Measurements from ENCODE around the gene KRTAP10-5. TPM values are rescaled to one million over a fixed set of nuclear protein-coding genes. Genes with fewer than 3 reads are reported as not detected.
"Not testable (repeated sequence)": the region's sequence is repeated elsewhere in the genome, so short reads cannot be mapped to it uniquely, and the experiment has no call there.

The KRTAP10-5 gene
- total RNA-seq, 4 donors from 2014 or later, result not detected

DNA sequence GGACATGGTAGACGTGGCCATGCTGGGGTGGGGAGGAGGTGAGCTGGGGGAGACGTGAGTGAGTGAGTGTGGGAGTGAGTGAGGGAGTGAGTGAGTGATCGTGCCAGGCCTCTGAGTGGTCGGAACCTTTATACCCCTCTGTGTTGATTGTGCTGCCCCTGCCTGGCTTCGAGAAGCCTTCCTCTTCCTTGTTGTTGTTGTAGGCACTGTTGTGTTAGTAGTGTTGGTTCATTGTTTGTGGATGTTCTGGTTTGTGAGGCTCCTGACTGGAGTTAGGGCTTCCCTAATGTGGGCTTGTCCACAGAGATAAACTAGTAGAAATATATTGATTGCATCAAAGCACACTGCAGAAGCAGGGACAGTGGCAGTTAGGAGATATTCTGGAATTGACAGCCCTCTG lies 21.7 kb downstream of the KRTAP10-5 start, which contains the start of gene KRTAP10-3:
Gene KRTAP10-3, minus strand, starts transcription at position 101 of the 400 bp plus-strand sequence. Its CDS starts 80 bp downstream, at position 21.
- TF ChIP-seq, protein P1, sequence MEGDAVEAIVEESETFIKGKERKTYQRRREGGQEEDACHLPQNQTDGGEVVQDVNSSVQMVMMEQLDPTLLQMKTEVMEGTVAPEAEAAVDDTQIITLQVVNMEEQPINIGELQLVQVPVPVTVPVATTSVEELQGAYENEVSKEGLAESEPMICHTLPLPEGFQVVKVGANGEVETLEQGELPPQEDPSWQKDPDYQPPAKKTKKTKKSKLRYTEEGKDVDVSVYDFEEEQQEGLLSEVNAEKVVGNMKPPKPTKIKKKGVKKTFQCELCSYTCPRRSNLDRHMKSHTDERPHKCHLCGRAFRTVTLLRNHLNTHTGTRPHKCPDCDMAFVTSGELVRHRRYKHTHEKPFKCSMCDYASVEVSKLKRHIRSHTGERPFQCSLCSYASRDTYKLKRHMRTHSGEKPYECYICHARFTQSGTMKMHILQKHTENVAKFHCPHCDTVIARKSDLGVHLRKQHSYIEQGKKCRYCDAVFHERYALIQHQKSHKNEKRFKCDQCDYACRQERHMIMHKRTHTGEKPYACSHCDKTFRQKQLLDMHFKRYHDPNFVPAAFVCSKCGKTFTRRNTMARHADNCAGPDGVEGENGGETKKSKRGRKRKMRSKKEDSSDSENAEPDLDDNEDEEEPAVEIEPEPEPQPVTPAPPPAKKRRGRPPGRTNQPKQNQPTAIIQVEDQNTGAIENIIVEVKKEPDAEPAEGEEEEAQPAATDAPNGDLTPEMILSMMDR (IDR thresholded peaks at IDR 0.05 in 4 of 5, conservative IDR thresholded peaks at IDR 0.05 in 1 of 5), result no peak
- TF ChIP-seq POLR2A (IDR thresholded peaks at IDR 0.05), result no peak
- ATAC-seq (no peak), DNase-seq (no peak)
- no peak within 1 kb of the TSS for H3K27ac ChIP-seq
- intact Hi-C loops (cut with DNase I; ENCODE audit: low total_unique reads) (no loop called here), in situ Hi-C loops (cut with MboI; ENCODE audit: low sequenced_read_pairs in 4 of 4) (no loop called here)
- no peaks in the 10 kb centered on the region for H3K9me3 ChIP-seq
- H3K4me1 ChIP-seq, result no peaks in the 10 kb centered on the region
- no peak within 1 kb of the TSS for H3K4me3 ChIP-seq
- H3K27me3 ChIP-seq, result peaks cover 27 to 37% (median 29%) of the 10 kb centered on the region in 3 donors
- H3K36me3 ChIP-seq, result no peaks in the 10 kb centered on the region

DNA sequence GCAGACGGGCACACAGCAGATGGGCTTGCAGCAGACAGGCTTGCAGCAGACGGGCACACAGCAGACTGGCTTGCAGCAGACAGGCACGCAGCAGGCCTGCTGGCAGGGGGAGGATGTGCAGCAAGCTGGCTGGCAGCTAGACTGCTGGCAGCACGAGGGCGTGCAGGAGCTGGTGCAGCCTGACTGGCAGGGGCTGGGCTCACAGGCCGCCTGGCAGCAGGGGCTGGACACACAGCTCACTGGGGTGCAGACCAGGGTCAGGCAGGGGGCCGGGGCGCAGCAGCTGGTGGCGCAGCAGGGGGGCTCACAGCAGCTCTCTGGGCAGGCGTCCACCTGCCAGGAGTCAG lies 22.1 kb downstream of the KRTAP10-5 start:
- H3K27ac ChIP-seq; H3K9me3 ChIP-seq; ATAC-seq; H3K4me3 ChIP-seq; DNase-seq; H3K4me1 ChIP-seq; H3K36me3 ChIP-seq; intact Hi-C loops (cut with DNase I; ENCODE audit: low total_unique reads); in situ Hi-C loops (cut with MboI; ENCODE audit: low sequenced_read_pairs in 4 of 4): not testable (repeated sequence)
- peaks cover 30 to 39% (median 32%) of the 10 kb centered on the region in 3 donors for H3K27me3 ChIP-seq

DNA sequence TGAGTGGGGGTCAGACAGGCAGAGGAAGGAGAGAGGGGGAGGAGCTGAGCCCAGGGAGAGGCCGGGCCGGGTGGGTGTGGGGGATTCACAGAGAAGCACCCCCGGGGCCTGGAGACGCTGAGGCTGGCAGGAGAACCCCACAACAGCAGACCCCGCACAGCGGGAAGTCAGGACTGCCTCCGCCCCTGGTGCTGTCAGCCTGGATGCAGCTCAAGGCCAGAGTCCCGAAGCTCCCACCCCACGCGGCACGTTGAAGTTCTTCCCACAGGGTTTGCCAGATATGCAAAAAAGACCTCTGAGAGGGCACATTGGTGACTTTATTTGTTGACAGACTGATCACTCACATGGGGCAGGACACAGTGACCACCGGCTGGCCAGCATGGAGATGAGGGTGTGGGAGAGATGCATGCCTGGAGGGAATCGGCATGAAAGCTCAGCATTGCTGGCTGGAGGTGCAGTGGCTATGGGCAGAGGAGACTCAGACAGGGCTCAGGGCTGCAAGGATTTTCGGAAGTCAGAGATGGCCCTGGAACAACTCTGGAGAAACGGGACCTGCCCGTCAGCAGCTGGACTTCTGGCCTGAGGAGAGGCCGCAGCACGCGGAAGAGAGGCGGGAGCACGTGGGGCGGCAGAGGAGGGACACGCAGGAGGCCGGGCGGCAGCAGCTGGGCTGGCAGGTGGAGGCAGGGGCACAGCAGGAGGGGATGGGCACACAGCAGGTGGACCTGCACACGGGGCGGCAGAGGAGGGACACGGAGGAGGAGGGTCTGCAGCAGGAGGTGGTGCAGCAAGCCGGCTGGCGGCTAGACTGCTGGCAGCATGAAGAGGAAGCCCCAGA lies 22.7 kb downstream of the KRTAP10-5 start:
- no peak for ATAC-seq

DNA sequence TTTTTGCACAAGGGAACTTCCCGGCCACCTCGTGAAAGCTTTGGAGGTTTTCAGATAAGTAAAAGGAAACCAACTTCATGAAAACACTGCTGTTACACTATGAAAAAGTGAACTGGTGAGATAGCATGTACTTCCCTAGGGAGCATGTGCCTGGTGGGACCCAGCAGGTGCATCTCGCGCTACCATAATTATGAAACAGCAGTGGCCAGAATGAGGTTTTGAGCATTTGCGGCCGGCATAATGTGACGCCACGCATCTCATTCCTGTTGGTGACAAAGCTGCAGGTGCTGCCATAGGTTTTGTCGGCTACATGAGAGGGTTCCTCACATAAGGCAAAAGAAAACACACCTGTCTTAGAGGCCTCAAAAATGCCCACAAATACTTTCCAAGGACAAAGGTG lies 23.5 kb downstream of the KRTAP10-5 start:
- in situ Hi-C loops (cut with MboI; ENCODE audit: low sequenced_read_pairs in 4 of 4), result no loop called here
- no peaks in the 10 kb centered on the region for H3K36me3 ChIP-seq
- H3K4me3 ChIP-seq, result no peak overlapping the region
- no peaks in the 10 kb centered on the region for H3K9me3 ChIP-seq
- no peak for TF ChIP-seq POLR2A (IDR thresholded peaks at IDR 0.05)
- TF ChIP-seq, protein P1 (IDR thresholded peaks at IDR 0.05 in 4 of 5, conservative IDR thresholded peaks at IDR 0.05 in 1 of 5), result no peak
- ATAC-seq (no peak), DNase-seq (no peak)
- intact Hi-C loops (cut with DNase I; ENCODE audit: low total_unique reads), result no loop called here
- H3K27me3 ChIP-seq, result peaks cover 40 to 48% (median 45%) of the 10 kb centered on the region in 3 donors
- H3K4me1 ChIP-seq, result no peaks in the 10 kb centered on the region
- no peak overlapping the region for H3K27ac ChIP-seq

More for the DNA sequence above, 22.7 kb downstream of the KRTAP10-5 start:
- no peak for DNase-seq
- Histone ChIP-seq H3K4me3 (no peak overlapping the region), H3K27ac (no peak overlapping the region), H3K27me3 (peaks cover 31 to 42% (median 38%) of the 10 kb centered on the region in 3 donors), H3K4me1 (no peaks in the 10 kb centered on the region), H3K36me3 (no peaks in the 10 kb centered on the region), H3K9me3 (no peaks in the 10 kb centered on the region)
- TF ChIP-seq POLR2A (IDR thresholded peaks at IDR 0.05), result no peak
- TF ChIP-seq, protein P1 (IDR thresholded peaks at IDR 0.05 in 4 of 5, conservative IDR thresholded peaks at IDR 0.05 in 1 of 5), result no peak
- intact Hi-C loops (cut with DNase I; ENCODE audit: low total_unique reads) (no loop called here), in situ Hi-C loops (cut with MboI; ENCODE audit: low sequenced_read_pairs in 4 of 4) (no loop called here)

DNA sequence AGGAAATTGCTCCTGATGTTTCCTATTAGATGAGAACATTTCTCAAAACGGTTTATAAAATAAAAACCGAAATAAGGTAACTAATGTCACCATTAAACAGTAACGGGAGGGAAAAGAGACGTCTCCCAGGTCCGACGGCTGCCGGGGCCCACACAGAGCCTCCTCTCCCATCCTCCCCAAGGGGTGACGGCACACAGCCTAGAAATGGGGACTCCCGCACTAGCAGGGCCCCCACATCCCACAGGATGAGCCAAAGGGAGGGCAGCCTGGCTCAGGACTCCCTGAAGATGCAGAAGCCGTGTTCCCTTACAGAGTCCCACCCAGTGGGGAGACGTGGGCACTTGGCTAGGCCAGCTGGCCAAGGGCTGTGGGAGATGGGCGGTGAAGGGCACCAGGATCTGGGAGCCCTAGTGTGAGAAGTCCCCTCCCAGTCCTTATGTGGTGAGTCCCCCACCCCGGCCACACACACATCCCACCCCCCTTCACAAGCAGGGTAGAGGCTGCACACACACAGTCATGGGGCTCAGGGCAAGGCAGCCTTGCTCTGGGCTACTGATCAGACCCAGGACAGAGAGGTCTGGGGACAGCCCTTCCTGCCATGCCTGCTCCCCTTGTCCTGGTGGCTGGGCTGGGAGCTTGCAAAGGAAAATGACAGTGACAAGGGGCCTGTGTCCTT lies 25.1 kb downstream of the KRTAP10-5 start:
- intact Hi-C loops (cut with DNase I; ENCODE audit: low total_unique reads) (no loop called here), in situ Hi-C loops (cut with MboI; ENCODE audit: low sequenced_read_pairs in 4 of 4) (no loop called here)
- no peaks in the 10 kb centered on the region for H3K36me3 ChIP-seq
- H3K9me3 ChIP-seq, result no peaks in the 10 kb centered on the region
- peaks cover 49 to 57% (median 51%) of the 10 kb centered on the region in 3 donors for H3K27me3 ChIP-seq
- ATAC-seq, result no peak
- DNase-seq, result no peak
- no peaks in the 10 kb centered on the region for H3K4me1 ChIP-seq
- H3K4me3 ChIP-seq, result no peak overlapping the region
- no peak overlapping the region for H3K27ac ChIP-seq
- TF ChIP-seq POLR2A (IDR thresholded peaks at IDR 0.05), result no peak
- TF ChIP-seq, protein P1 (IDR thresholded peaks at IDR 0.05 in 4 of 5, conservative IDR thresholded peaks at IDR 0.05 in 1 of 5), result no peak

All from gastrocnemius medialis (tissue), 4 donors.